Colonic mucosa (tissue), 4 donors: ENCODE data around the gene SLC30A2. TPM values are rescaled to one million over a fixed set of nuclear protein-coding genes. Genes with fewer than 3 reads are reported as not detected.

Source experiments
- DNase-seq: peaks from one replicate; pipeline ENCODE4 v3.0.0-alpha.2; 2020
- H3K27ac ChIP-seq: fragments of 200-600 bp; one replicate; pipeline ENCODE4 v1.8.0; 2021
- H3K27me3 ChIP-seq: fragments of 200-600 bp; one replicate; pipeline ENCODE4 v1.8.0; 2021
- H3K36me3 ChIP-seq: fragments of 200-600 bp; one replicate; pipeline ENCODE4 v1.8.0; 2021
- H3K4me1 ChIP-seq: fragments of 200-600 bp; one replicate; pipeline ENCODE4 v1.8.0; 2021; ENCODE audit warnings: mild to moderate bottlenecking
- H3K4me3 ChIP-seq: fragments of 200-600 bp; one replicate; pipeline ENCODE4 v1.8.0; 2021
- H3K9ac ChIP-seq, 2 donors: one replicate each; pipeline ENCODE4 v1.7.0; 2013; ENCODE audit warnings: control low read depth in 2 of 2, low read depth in 2 of 2, low read length in 2 of 2
- H3K9me3 ChIP-seq: fragments of 200-600 bp; one replicate; pipeline ENCODE4 v1.8.0; 2021
- intact Hi-C: fragments of 100-400 bp; cut with DNase I; formaldehyde crosslinking; loops from one replicate; pipeline ENCODE4 v1.14.1; 2022
- total RNA-seq, 2 donors: library from RNA; stranded (reverse); fragmentation: NEBNext Ultra II Directional in 1 of 2; extraction: Animal tissue kit (Norgen Biotek cat#: 25700) in 1 of 2; gene quantifications; one replicate each; pipeline ENCODE4 v1.2.1, GENCODE V29; 2021
- TF ChIP-seq, protein P1 (sequence below): fragments of 200-600 bp; IDR thresholded peaks from one replicate; pipeline ENCODE4 v1.8.0; 2022; ENCODE audit warnings: antibody characterized with exemption, mild to moderate bottlenecking
- donor health status: healthy.
- donor health status: DM: no; HTN: no; CAD: no.
- donor health status: DM: no; HTN: no; CAD: no.

Gene SLC30A2
- total RNA-seq, 2 donors from 2014 or later: 0.27 to 0.42 TPM

- Histone ChIP-seq H3K27me3 (no peaks in the 10 kb centered on the region), H3K4me3 (no peak overlapping the region), H3K4me1 (no peaks in the 10 kb centered on the region), H3K9ac (no peak overlapping the region), H3K27ac (no peak overlapping the region), H3K36me3 (no peaks in the 10 kb centered on the region), H3K9me3 (no peaks in the 10 kb centered on the region)
- DNase-seq: no peak
- intact Hi-C loops: no loop called here
- TF ChIP-seq, protein P1, sequence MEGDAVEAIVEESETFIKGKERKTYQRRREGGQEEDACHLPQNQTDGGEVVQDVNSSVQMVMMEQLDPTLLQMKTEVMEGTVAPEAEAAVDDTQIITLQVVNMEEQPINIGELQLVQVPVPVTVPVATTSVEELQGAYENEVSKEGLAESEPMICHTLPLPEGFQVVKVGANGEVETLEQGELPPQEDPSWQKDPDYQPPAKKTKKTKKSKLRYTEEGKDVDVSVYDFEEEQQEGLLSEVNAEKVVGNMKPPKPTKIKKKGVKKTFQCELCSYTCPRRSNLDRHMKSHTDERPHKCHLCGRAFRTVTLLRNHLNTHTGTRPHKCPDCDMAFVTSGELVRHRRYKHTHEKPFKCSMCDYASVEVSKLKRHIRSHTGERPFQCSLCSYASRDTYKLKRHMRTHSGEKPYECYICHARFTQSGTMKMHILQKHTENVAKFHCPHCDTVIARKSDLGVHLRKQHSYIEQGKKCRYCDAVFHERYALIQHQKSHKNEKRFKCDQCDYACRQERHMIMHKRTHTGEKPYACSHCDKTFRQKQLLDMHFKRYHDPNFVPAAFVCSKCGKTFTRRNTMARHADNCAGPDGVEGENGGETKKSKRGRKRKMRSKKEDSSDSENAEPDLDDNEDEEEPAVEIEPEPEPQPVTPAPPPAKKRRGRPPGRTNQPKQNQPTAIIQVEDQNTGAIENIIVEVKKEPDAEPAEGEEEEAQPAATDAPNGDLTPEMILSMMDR: no peak
These were observed 56.3 kb downstream of the SLC30A2 start for GRCh38 chr1:25989440-25990234.

DNA sequence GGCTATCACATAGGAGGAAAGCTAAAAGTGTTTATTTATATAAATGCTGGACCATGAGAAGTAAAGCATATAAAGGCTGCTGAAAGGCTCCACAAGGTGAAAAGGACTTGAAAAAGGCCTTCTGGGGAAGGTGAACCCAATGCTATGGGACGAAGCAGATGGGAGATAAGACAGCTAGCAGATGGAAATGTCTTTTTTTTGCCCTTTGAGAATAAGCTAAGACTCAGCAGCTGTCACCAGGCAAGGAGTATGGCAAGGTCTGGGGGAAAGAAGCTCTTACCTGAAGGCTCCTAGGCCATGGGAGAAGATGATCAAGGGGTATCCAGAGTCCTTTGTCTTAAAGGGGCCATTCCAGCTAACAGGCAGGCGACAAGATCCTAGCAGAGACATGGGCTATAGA is 58.0 kb downstream of the SLC30A2 start:
- no peak overlapping the region for H3K27ac ChIP-seq
- no peaks in the 10 kb centered on the region for H3K27me3 ChIP-seq
- no peak overlapping the region for H3K9ac ChIP-seq
- H3K4me1 ChIP-seq: no peaks in the 10 kb centered on the region
- intact Hi-C loops: no loop called here
- TF ChIP-seq, protein P1: no peak
- no peaks in the 10 kb centered on the region for H3K9me3 ChIP-seq
- H3K36me3 ChIP-seq: no peaks in the 10 kb centered on the region
- no peak overlapping the region for H3K4me3 ChIP-seq
- no peak for DNase-seq

Other genes starting within 250 kb of the SLC30A2 start
- gene SELENON, start 245.9 kb downstream of the SLC30A2 start, total RNA-seq: 10 to 100 TPM; 39.6 to 43.3 TPM
- 10 to 100 TPM; 36.3 to 48.6 TPM for gene MTFR1L, start 226.2 kb downstream of the SLC30A2 start, total RNA-seq
- 1 to 10 TPM; 1.2 to 4.8 TPM for gene AUNIP, start 186.7 kb downstream of the SLC30A2 start, total RNA-seq
- gene PAQR7, start 170.4 kb downstream of the SLC30A2 start, total RNA-seq: 1 to 10 TPM; 2.5 to 3.4 TPM
- 100 to 1,000 TPM in 1 of 2 donors, 10 to 100 TPM in 1; 79.1 to 149 TPM for gene STMN1, start 139.7 kb downstream of the SLC30A2 start, total RNA-seq
- 10 to 100 TPM; 34.8 to 40.8 TPM for gene PAFAH2, start 48.1 kb downstream of the SLC30A2 start, total RNA-seq
- gene EXTL1, start 24.3 kb downstream of the SLC30A2 start, total RNA-seq: under 1 TPM; 0.05 to 0.29 TPM
- under 1 TPM in 1 of 2 donors, not detected in 1; 0.15 TPM for gene TRIM63, start 21.5 kb upstream of the SLC30A2 start, total RNA-seq
- 10 to 100 TPM; 12.5 to 14.8 TPM for gene PDIK1L, start 65.7 kb upstream of the SLC30A2 start, total RNA-seq
- gene FAM110D, start 113.0 kb upstream of the SLC30A2 start, total RNA-seq: 1 to 10 TPM in 1 of 2 donors, under 1 TPM in 1; 0.57 to 1.1 TPM
- gene C1orf232, start 122.8 kb upstream of the SLC30A2 start, total RNA-seq: not detected
- gene ZNF593, start 123.8 kb upstream of the SLC30A2 start, total RNA-seq: 10 to 100 TPM; 22.0 to 47.7 TPM
- not detected for gene ZNF593OS, start 125.7 kb upstream of the SLC30A2 start, total RNA-seq
- 10 to 100 TPM; 35.3 to 46.8 TPM for gene CNKSR1, start 131.4 kb upstream of the SLC30A2 start, total RNA-seq
- not detected for gene CATSPER4, start 144.5 kb upstream of the SLC30A2 start, total RNA-seq
- 10 to 100 TPM; 10.7 to 18.8 TPM for gene CEP85, start 188.1 kb upstream of the SLC30A2 start, total RNA-seq
- gene SH3BGRL3, start 234.0 kb upstream of the SLC30A2 start, total RNA-seq: 100 to 1,000 TPM; 361 to 478 TPM